ENCODE data around the gene SEC24D. TPM values are rescaled to one million over a fixed set of nuclear protein-coding genes. Genes with fewer than 3 reads are reported as not detected.
A peak's percentile ranks its signal among the peaks of the same experiment; 100 is the strongest.

SEC24D gene
- total RNA-seq, 1 experiment from 2014 or later = 13.4 TPM

DNA sequence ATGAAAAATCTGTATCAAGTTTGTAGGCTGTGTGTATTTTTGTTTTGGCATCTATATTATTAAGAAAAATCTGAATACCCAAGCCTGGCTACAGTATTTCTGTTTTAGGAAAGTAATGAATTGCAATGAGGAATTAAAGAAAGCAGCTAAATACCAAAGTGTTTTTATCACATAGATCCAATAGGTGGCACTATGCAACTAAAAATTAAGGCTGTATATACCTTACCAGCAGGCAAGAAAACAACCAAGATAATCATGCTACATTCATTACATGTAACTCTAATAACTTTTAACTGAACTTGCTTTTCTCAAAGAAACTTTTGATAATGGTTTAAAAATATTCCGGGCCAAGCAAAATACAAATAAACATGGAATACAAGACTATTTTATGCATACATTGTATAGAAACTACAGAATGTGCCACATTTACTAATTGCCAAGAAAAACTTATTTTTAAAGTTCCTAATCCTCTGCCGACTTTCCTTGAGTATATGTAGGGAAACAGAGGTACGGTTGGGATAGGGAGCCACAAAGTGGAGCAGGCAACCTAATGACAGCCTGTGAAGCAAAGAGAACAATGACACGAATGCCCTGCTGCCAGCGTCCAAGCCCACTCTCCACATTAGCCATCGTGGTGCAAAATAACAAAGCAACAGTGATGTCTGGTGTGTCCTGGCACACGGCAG is 63.7 kb downstream of the SEC24D start:
- no peak overlapping the region for H3K27ac ChIP-seq (ENCODE audit: low read length)
- ChIA-PET POLR2A (no interaction called here), CTCF (interaction anchor here (0.6 kb wide), 2 partner anchors 93 to 201 kb away, joined by 3 read pairs; no protein-coding TSS in a partner anchor)
- H3K4me1 ChIP-seq (ENCODE audit: control insufficient read depth, insufficient read depth, low read length) = no peaks in the 10 kb centered on the region
- TF ChIP-seq SIN3A (IDR thresholded peaks at IDR 0.05; ENCODE audit: borderline replicate concordance, insufficient read depth, low read depth, low read length) = no peak
- TF ChIP-seq, protein P1, sequence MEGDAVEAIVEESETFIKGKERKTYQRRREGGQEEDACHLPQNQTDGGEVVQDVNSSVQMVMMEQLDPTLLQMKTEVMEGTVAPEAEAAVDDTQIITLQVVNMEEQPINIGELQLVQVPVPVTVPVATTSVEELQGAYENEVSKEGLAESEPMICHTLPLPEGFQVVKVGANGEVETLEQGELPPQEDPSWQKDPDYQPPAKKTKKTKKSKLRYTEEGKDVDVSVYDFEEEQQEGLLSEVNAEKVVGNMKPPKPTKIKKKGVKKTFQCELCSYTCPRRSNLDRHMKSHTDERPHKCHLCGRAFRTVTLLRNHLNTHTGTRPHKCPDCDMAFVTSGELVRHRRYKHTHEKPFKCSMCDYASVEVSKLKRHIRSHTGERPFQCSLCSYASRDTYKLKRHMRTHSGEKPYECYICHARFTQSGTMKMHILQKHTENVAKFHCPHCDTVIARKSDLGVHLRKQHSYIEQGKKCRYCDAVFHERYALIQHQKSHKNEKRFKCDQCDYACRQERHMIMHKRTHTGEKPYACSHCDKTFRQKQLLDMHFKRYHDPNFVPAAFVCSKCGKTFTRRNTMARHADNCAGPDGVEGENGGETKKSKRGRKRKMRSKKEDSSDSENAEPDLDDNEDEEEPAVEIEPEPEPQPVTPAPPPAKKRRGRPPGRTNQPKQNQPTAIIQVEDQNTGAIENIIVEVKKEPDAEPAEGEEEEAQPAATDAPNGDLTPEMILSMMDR (IDR thresholded peaks at IDR 0.05) = peak; percentile 40; the same call in 1 of the 2 replicates
- peak; percentile 7 for DNase-seq (ENCODE audit: low read depth, low spot score)
- peak; percentile 81 for ATAC-seq
- intact Hi-C loops (cut with micrococcal nuclease; ENCODE audit: unreplicated experiment) = loop anchor here (2.0 to 5.0 kb wide), 2 partner anchors 119 to 195 kb away; no protein-coding TSS in a partner anchor
- H3K36me3 ChIP-seq (ENCODE audit: control insufficient read depth, insufficient read depth, low read length) = no peaks in the 10 kb centered on the region
- BruUV-seq (replicated peaks) = no TSS peak
- in situ Hi-C loops (cut with HindIII; ENCODE audit: low pct_unique_long_range_greater_than_20kb, low sequenced_read_pairs) = no loop called here
- H3K4me3 ChIP-seq (ENCODE audit: low read depth in 2 of 2, low read length in 2 of 2) = no peak overlapping the region
- H3K27me3 ChIP-seq (ENCODE audit: control insufficient read depth, insufficient read depth, low read length) = no peaks in the 10 kb centered on the region
- no peaks in the 10 kb centered on the region for H3K9me3 ChIP-seq (ENCODE audit: control insufficient read depth, insufficient read depth, low read depth, low read length)

DNA sequence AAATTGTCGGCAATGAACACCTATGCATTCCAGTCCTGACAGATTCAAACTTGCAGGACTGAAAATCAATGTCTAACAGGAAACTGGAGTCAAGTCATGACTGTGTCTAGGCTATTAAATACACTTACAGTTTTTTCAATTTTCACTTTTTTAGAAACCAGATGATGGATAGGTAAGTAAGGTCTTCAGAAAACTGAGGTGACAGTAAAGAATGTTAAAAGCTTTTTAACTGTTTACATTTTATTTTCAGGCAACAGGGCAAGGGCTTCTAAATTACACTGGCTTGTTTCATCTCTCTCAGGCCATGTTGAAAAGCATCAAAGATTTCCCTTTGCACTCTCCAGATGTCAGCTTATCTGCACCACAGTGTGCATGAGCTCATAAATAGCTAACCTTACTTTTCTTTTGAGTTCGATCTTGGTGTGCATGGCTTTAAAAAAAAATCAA is 65.2 kb downstream of the SEC24D start:
- Histone ChIP-seq H3K4me1 (ENCODE audit: control insufficient read depth, insufficient read depth, low read length) (no peaks in the 10 kb centered on the region), H3K27me3 (ENCODE audit: control insufficient read depth, insufficient read depth, low read length) (no peaks in the 10 kb centered on the region), H3K27ac (ENCODE audit: low read length) (no peak overlapping the region), H3K9me3 (ENCODE audit: control insufficient read depth, insufficient read depth, low read depth, low read length) (no peaks in the 10 kb centered on the region), H3K36me3 (ENCODE audit: control insufficient read depth, insufficient read depth, low read length) (no peaks in the 10 kb centered on the region), H3K4me3 (ENCODE audit: low read depth in 2 of 2, low read length in 2 of 2) (no peak overlapping the region)
- in situ Hi-C loops (cut with HindIII; ENCODE audit: low pct_unique_long_range_greater_than_20kb, low sequenced_read_pairs) (no loop called here), intact Hi-C loops (cut with micrococcal nuclease; ENCODE audit: unreplicated experiment) (loop anchor here (5.0 kb wide), 1 partner anchor 197 kb away; no protein-coding TSS in a partner anchor)
- POLR2A ChIA-PET = no interaction called here
- DNase-seq (ENCODE audit: low read depth, low spot score) (no peak), ATAC-seq (no peak)
- BruUV-seq (replicated peaks) = no TSS peak
- TF ChIP-seq SIN3A (IDR thresholded peaks at IDR 0.05; ENCODE audit: borderline replicate concordance, insufficient read depth, low read depth, low read length) (no peak), TCF7L2 (IDR thresholded peaks at IDR 0.05; ENCODE audit: low read depth, low read length) (no peak), POLR2AphosphoS5 (IDR thresholded peaks at IDR 0.05; ENCODE audit: low read depth, low read length) (no peak)
- TF ChIP-seq, protein P2, sequence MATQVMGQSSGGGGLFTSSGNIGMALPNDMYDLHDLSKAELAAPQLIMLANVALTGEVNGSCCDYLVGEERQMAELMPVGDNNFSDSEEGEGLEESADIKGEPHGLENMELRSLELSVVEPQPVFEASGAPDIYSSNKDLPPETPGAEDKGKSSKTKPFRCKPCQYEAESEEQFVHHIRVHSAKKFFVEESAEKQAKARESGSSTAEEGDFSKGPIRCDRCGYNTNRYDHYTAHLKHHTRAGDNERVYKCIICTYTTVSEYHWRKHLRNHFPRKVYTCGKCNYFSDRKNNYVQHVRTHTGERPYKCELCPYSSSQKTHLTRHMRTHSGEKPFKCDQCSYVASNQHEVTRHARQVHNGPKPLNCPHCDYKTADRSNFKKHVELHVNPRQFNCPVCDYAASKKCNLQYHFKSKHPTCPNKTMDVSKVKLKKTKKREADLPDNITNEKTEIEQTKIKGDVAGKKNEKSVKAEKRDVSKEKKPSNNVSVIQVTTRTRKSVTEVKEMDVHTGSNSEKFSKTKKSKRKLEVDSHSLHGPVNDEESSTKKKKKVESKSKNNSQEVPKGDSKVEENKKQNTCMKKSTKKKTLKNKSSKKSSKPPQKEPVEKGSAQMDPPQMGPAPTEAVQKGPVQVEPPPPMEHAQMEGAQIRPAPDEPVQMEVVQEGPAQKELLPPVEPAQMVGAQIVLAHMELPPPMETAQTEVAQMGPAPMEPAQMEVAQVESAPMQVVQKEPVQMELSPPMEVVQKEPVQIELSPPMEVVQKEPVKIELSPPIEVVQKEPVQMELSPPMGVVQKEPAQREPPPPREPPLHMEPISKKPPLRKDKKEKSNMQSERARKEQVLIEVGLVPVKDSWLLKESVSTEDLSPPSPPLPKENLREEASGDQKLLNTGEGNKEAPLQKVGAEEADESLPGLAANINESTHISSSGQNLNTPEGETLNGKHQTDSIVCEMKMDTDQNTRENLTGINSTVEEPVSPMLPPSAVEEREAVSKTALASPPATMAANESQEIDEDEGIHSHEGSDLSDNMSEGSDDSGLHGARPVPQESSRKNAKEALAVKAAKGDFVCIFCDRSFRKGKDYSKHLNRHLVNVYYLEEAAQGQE (IDR thresholded peaks at IDR 0.05; ENCODE audit: insufficient read depth in 1 of 2, low read depth in 2 of 2, low read length in 1 of 2) = no peak
- TF ChIP-seq, protein P1 (IDR thresholded peaks at IDR 0.05) = no peak
- CTCF ChIA-PET = interaction anchor here (0.6 kb wide), 1 partner anchor 11 kb away, joined by 3 read pairs; no protein-coding TSS in a partner anchor

Data from Panc1 (cell line).